IMR-90 (cell line): ENCODE measurements around the gene AURKA. TPM values are rescaled to one million over a fixed set of nuclear protein-coding genes. Genes with fewer than 3 reads are reported as not detected.

Source experiments
- ATAC-seq: fragments of 200-7000 bp; cut with Tn5 transposase; 2 replicates; pipeline ENCODE4 v1.9.1; 2020; ENCODE audit warnings: low read depth, mild to moderate bottlenecking, moderate library complexity
- BruUV-seq: library from RNA; stranded (reverse); fragments of 400-500 nt; replicated peaks from 2 replicates; lab custom pipeline; 2021; lab: Mats Ljungman, UMichigan
- CTCF ChIA-PET: fragments of 300-600 bp; formaldehyde crosslinking; extraction: SDS; loops from one replicate; lab custom pipeline; 2021; ENCODE audit warnings: antibody characterized with exemption; lab: Yijun Ruan, JAX
- POLR2A ChIA-PET: fragments of 300-600 bp; sonication (Branson Sonifier 250); formaldehyde crosslinking; loops from one replicate; lab custom pipeline; 2022; ENCODE audit warnings: antibody characterized with exemption; ENCODE audit not compliant: unreplicated experiment; lab: Charles Lee
- DNase-seq: peaks from one replicate; pipeline ENCODE4 v3.0.0; 2013
- H2AFZ ChIP-seq: replicated peaks from 2 replicates; pipeline ENCODE3; 2013; ENCODE audit warnings: low read length, mild to moderate bottlenecking; ENCODE audit not compliant: poor library complexity
- H2AK5ac ChIP-seq: 2 replicates; pipeline ENCODE4 v1.6.1; 2013; ENCODE audit warnings: low read depth, low read length, inconsistent platforms
- H2AK9ac ChIP-seq: replicated peaks from 2 replicates; pipeline ENCODE3; 2013; ENCODE audit warnings: mild to moderate bottlenecking, low read depth, low read length, moderate library complexity; ENCODE audit not compliant: poor library complexity
- H2BK120ac ChIP-seq: 2 replicates; pipeline ENCODE4 v1.6.1; 2013; ENCODE audit warnings: low read depth, low read length, inconsistent platforms
- H2BK15ac ChIP-seq: 3 replicates; pipeline ENCODE4 v1.6.1; 2013; ENCODE audit warnings: low read depth, low read length, inconsistent platforms
- H2BK20ac ChIP-seq: 2 replicates; pipeline ENCODE4 v1.6.1; 2013; ENCODE audit warnings: low read depth, mild to moderate bottlenecking, inconsistent platforms, low read length, moderate library complexity
- H2BK5ac ChIP-seq: 2 replicates; pipeline ENCODE4 v1.6.1; 2013; ENCODE audit warnings: mild to moderate bottlenecking, low read depth, low read length, inconsistent platforms; ENCODE audit not compliant: poor library complexity, severe bottlenecking
- H3K14ac ChIP-seq: replicated peaks from 2 replicates; pipeline ENCODE4 v1.6.1; 2013; ENCODE audit warnings: low read depth, low read length, inconsistent platforms
- H3K18ac ChIP-seq: 2 replicates; pipeline ENCODE4 v1.6.1; 2013; ENCODE audit warnings: low read depth, low read length, control low read depth
- H3K23ac ChIP-seq: 2 replicates; pipeline ENCODE4 v1.6.1; 2013; ENCODE audit warnings: low read depth, low read length, inconsistent platforms
- H3K27ac ChIP-seq: 2 replicates; pipeline ENCODE4 v1.5.1; 2013; ENCODE audit warnings: mild to moderate bottlenecking, control low read depth, low read length; ENCODE audit not compliant: insufficient read depth
- H3K27me3 ChIP-seq: 2 replicates; pipeline ENCODE4 v1.6.1; 2013; ENCODE audit warnings: low read length; ENCODE audit not compliant: control insufficient read depth, insufficient read depth
- H3K36me3 ChIP-seq: 2 replicates; pipeline ENCODE4 v1.6.1; 2013; ENCODE audit warnings: low read length, mixed read lengths; ENCODE audit not compliant: control insufficient read depth, insufficient read depth
- H3K4ac ChIP-seq: 2 replicates; pipeline ENCODE4 v1.6.1; 2013; ENCODE audit warnings: low read depth, low read length, inconsistent platforms
- H3K4me1 ChIP-seq: 2 replicates; pipeline ENCODE4 v1.6.1; 2013; ENCODE audit warnings: low read length, mixed read lengths; ENCODE audit not compliant: control insufficient read depth, insufficient read depth
- H3K4me2 ChIP-seq: 2 replicates; pipeline ENCODE4 v1.6.1; 2013; ENCODE audit warnings: low read depth, mild to moderate bottlenecking, control low read depth, low read length, moderate library complexity
- H3K4me3 ChIP-seq: 2 replicates; pipeline ENCODE4 v1.5.1; 2013; ENCODE audit warnings: low read depth, mild to moderate bottlenecking, control low read depth, low read length, moderate library complexity; ENCODE audit not compliant: insufficient read depth
- H3K56ac ChIP-seq: 2 replicates; pipeline ENCODE4 v1.6.1; 2013; ENCODE audit warnings: low read length, inconsistent platforms; ENCODE audit not compliant: insufficient read depth; ENCODE audit errors: extremely low read depth
- H3K79me1 ChIP-seq, 2 experiments: 2 replicates each; pipeline ENCODE4 v1.6.1; 2013; ENCODE audit warnings: low read length in 2 of 2, inconsistent platforms in 1 of 2, low read depth in 1 of 2
- H3K9ac ChIP-seq: 2 replicates; pipeline ENCODE4 v1.6.1; 2013; ENCODE audit warnings: low read depth, low read length, control low read depth
- H3K9me1 ChIP-seq: 2 replicates; pipeline ENCODE4 v1.6.1; 2013; ENCODE audit warnings: low read length, inconsistent platforms; ENCODE audit not compliant: insufficient read depth
- H3K9me3 ChIP-seq: 2 replicates; pipeline ENCODE4 v1.6.1; 2013; ENCODE audit warnings: low read length; ENCODE audit not compliant: control insufficient read depth, insufficient read depth
- H4K20me1 ChIP-seq: 2 replicates; pipeline ENCODE4 v1.6.1; 2013; ENCODE audit warnings: low read length, inconsistent platforms; ENCODE audit not compliant: insufficient read depth
- H4K5ac ChIP-seq: 2 replicates; pipeline ENCODE4 v1.6.1; 2013; ENCODE audit warnings: mild to moderate bottlenecking, low read depth, low read length, control low read depth
- H4K8ac ChIP-seq, 2 experiments: 2 replicates each; pipeline ENCODE4 v1.6.1; 2013; ENCODE audit warnings: low read depth in 2 of 2, low read length in 2 of 2, control low read depth in 1 of 2, inconsistent platforms in 1 of 2
- H4K91ac ChIP-seq: 2 replicates; pipeline ENCODE4 v1.6.1; 2013; ENCODE audit warnings: low read depth, low read length, inconsistent platforms; ENCODE audit not compliant: insufficient read depth
- BHLHE40 ChIP-seq: fragments of 150-350 bp; IDR thresholded peaks from 2 replicates; pipeline ENCODE4 v1.6.1; 2016; ENCODE audit warnings: mild to moderate bottlenecking, low read depth, low read length
- CEBPB ChIP-seq: IDR thresholded peaks from 2 replicates; pipeline ENCODE4 v1.6.1; 2012; ENCODE audit warnings: low read depth, low read length, improper control_type of control experiment
- CHD1 ChIP-seq: IDR thresholded peaks from 2 replicates; pipeline ENCODE4 v1.6.1; 2012; ENCODE audit warnings: low read depth, low read length, improper control_type of control experiment
- CTCF ChIP-seq: conservative IDR thresholded peaks from 2 replicates; pipeline ENCODE4 v1.5.1; 2012; ENCODE audit warnings: mild to moderate bottlenecking, low read depth, low read length, improper control_type of control experiment
- ELK1 ChIP-seq: fragments of 150-350 bp; IDR thresholded peaks from 2 replicates; pipeline ENCODE4 v1.6.1; 2016; ENCODE audit warnings: low read depth, mild to moderate bottlenecking, low read length, moderate library complexity, borderline replicate concordance
- FOS ChIP-seq: fragments of 150-350 bp; IDR thresholded peaks from 2 replicates; pipeline ENCODE4 v1.6.1; 2016; ENCODE audit warnings: low read depth, low read length
- MAFK ChIP-seq: IDR thresholded peaks from 2 replicates; pipeline ENCODE4 v1.6.1; 2012; ENCODE audit warnings: low read depth, low read length, improper control_type of control experiment
- MAZ ChIP-seq: IDR thresholded peaks from 2 replicates; pipeline ENCODE4 v1.6.1; 2012; ENCODE audit warnings: low read depth, mild to moderate bottlenecking, low read length, improper control_type of control experiment, moderate library complexity, borderline replicate concordance
- MXI1 ChIP-seq: IDR thresholded peaks from 2 replicates; pipeline ENCODE4 v1.6.1; 2012; ENCODE audit warnings: low read depth, mild to moderate bottlenecking, low read length, moderate library complexity, borderline replicate concordance
- NFE2L2 ChIP-seq: fragments of 150-350 bp; IDR thresholded peaks from 2 replicates; pipeline ENCODE4 v1.6.1; 2016; ENCODE audit warnings: low read depth, mild to moderate bottlenecking, low read length
- POLR2A ChIP-seq: IDR thresholded peaks from 2 replicates; pipeline ENCODE4 v1.6.1; 2012; ENCODE audit warnings: mild to moderate bottlenecking, low read depth, low read length
- RCOR1 ChIP-seq: IDR thresholded peaks from 2 replicates; pipeline ENCODE4 v1.6.1; 2012; ENCODE audit warnings: mild to moderate bottlenecking, low read length, improper control_type of control experiment; ENCODE audit not compliant: insufficient replicate concordance
- RFX5 ChIP-seq: IDR thresholded peaks from 2 replicates; pipeline ENCODE4 v1.8.0; 2012; ENCODE audit warnings: low read depth, mild to moderate bottlenecking, low read length, moderate library complexity
- SMC3 ChIP-seq: fragments of 150-350 bp; IDR thresholded peaks from 2 replicates; pipeline ENCODE4 v1.6.1; 2016; ENCODE audit warnings: low read depth, mild to moderate bottlenecking, antibody characterized with exemption, low read length, moderate library complexity
- USF2 ChIP-seq: fragments of 150-350 bp; IDR thresholded peaks from 2 replicates; pipeline ENCODE4 v1.6.1; 2017; ENCODE audit warnings: mild to moderate bottlenecking, antibody characterized with exemption, low read length, low read depth
- WGBS, 2 experiments: methylation state at CpG; one replicate each; pipeline versions ENCODE4 v1.1.5 to v1.1.7; 2013; ENCODE audit warnings: missing lambda C conversion rate in 2 of 2; ENCODE audit not compliant: insufficient read length in 1 of 2; ENCODE audit errors: extremely low coverage in 2 of 2; 5-methylcytosine and 5-hydroxymethylcytosine counted together
- dilution Hi-C: fragments of 300-500 bp; cut with HindIII; formaldehyde crosslinking; loops from one replicate; pipeline ENCODE4 v1.14.3; 2018; ENCODE audit warnings: low sequenced_read_pairs; ENCODE audit not compliant: unreplicated experiment
- in situ Hi-C: fragments of 300-500 bp; cut with MboI; formaldehyde crosslinking; loops from 3 replicates; pipeline ENCODE4 v1.14.3; 2019; ENCODE audit warnings: low sequenced_read_pairs, inconsistent platforms, mixed read lengths
- intact Hi-C: fragments of 100-400 bp; cut with micrococcal nuclease; formaldehyde crosslinking; loops from 2 replicates; pipeline ENCODE4 v1.10.0; 2022
- polyA plus RNA-seq, 3 experiments: library from polyadenylated mRNA; depleted of rRNA; stranded (reverse); fragments of >200 nt; gene quantifications; 2 replicates each; pipeline ENCODE4 v1.2.3, GENCODE V29; 2012; ENCODE audit warnings: low replicate concordance in 1 of 3
- total RNA-seq: library from RNA; depleted of rRNA; stranded (reverse); fragments of >200 nt; gene quantifications from 2 replicates; pipeline ENCODE4 v1.2.3, GENCODE V29; 2012

The AURKA gene
- total and polyA plus RNA-seq, 2 of the 4 experiments (the other 2 are of a cell fraction) = 68.0 to 83.3 TPM

- no peak overlapping the region for H2BK20ac ChIP-seq
- H3K4me2 ChIP-seq = no peak overlapping the region
- intact Hi-C loops = no loop called here
- no peak overlapping the region for H2BK5ac ChIP-seq
- H3K56ac ChIP-seq = no peak overlapping the region
- dilution Hi-C loops = no loop called here
- no peak overlapping the region for H2AK9ac ChIP-seq
- no peak overlapping the region for H3K4me3 ChIP-seq
- H3K36me3 ChIP-seq = peaks cover 30% of the 10 kb centered on the region
- H3K9me3 ChIP-seq = no peaks in the 10 kb centered on the region
- no peak overlapping the region for H2BK120ac ChIP-seq
- DNase-seq (no peak), ATAC-seq (no peak)
- peak overlapping the region; percentile 46; the same call in 1 of the 2 replicates for H3K23ac ChIP-seq
- no peak overlapping the region for H3K27ac ChIP-seq
- no peak overlapping the region for H3K14ac ChIP-seq
- H3K79me1 ChIP-seq = peaks cover 29 to 52% of the 10 kb centered on the region in 2 experiments
- H4K8ac ChIP-seq = no peak overlapping the region
- no peaks in the 10 kb centered on the region for H3K27me3 ChIP-seq
- H2BK15ac ChIP-seq = no peak overlapping the region
- BruUV-seq = no TSS peak
- no peak overlapping the region for H2AK5ac ChIP-seq
- WGBS, 2 experiments = no CpG with 5 or more reads among the region's 4 CpGs
- H4K20me1 ChIP-seq = no peaks in the 10 kb centered on the region
- in situ Hi-C loops = loop anchor here (5.0 to 25.0 kb wide), 2 partner anchors 67 to 967 kb away; partner anchors contain the start of gene RAE1
- CTCF ChIA-PET = no interaction called here
- no peak overlapping the region for H3K4ac ChIP-seq
- H3K9ac ChIP-seq = no peak overlapping the region
- no peak overlapping the region for H4K91ac ChIP-seq
- H2AFZ ChIP-seq = no peak overlapping the region
- H3K9me1 ChIP-seq = peaks cover 6% of the 10 kb centered on the region; the same call in 1 of the 2 replicates
- POLR2A ChIA-PET = no interaction called here
- H3K18ac ChIP-seq = no peak overlapping the region
- peaks cover 2% of the 10 kb centered on the region; the same call in 1 of the 2 replicates for H3K4me1 ChIP-seq
- TF ChIP-seq CHD1 (no peak), MXI1 (no peak), MAFK (no peak), MAZ (no peak), CEBPB (no peak), USF2 (no peak), NFE2L2 (no peak), ELK1 (no peak), SMC3 (no peak), FOS (no peak), BHLHE40 (no peak), RFX5 (no peak), CTCF (no peak), POLR2A (no peak), RCOR1 (no peak)
- no peak overlapping the region for H4K5ac ChIP-seq
Measured at GRCh38 chr20:56395166-56395565, 3.2 kb upstream of the AURKA start.
